AG04450 (cell line): ENCODE results near the gene FOXO6. TPM values are rescaled to one million over a fixed set of nuclear protein-coding genes. Genes with fewer than 3 reads are reported as not detected.

Source experiments
- CTCF ChIA-PET: fragments of 300-600, 350-600 bp; formaldehyde crosslinking; extraction: SDS; loops from one replicate; lab custom pipeline; 2022; ENCODE audit warnings: antibody characterized with exemption, inconsistent platforms; lab: Charles Lee
- POLR2A ChIA-PET: fragments of 350-600 bp; formaldehyde crosslinking; extraction: SDS; loops from one replicate; lab custom pipeline; 2021; ENCODE audit warnings: antibody characterized with exemption, inconsistent platforms; lab: Yijun Ruan, JAX
- DNase-seq: peaks from one replicate; pipeline ENCODE4 v3.0.0-alpha.2; 2011; ENCODE audit warnings: low read depth, low spot score
- H3K27ac ChIP-seq: one replicate; pipeline ENCODE4 v1.5.1; 2012; ENCODE audit warnings: low read depth, low read length, control low read depth
- H3K27me3 ChIP-seq: one replicate; pipeline ENCODE4 v1.6.0; 2012; ENCODE audit warnings: low read length; ENCODE audit not compliant: control insufficient read depth, insufficient read depth
- H3K4me3 ChIP-seq: 2 replicates; pipeline ENCODE4 v1.5.1; 2011; ENCODE audit warnings: mild to moderate bottlenecking, low read depth, low read length, control low read depth
- H3K9me3 ChIP-seq: 2 replicates; pipeline ENCODE4 v1.5.1; 2012; ENCODE audit warnings: low read length; ENCODE audit not compliant: control insufficient read depth, insufficient read depth
- CTCF ChIP-seq: IDR thresholded peaks from 2 replicates; pipeline ENCODE4 v1.5.1; 2011; ENCODE audit warnings: low read depth, low read length, control low read depth, inconsistent platforms
- polyA minus RNA-seq: library from RNA; depleted of rRNA, polyadenylated mRNA; stranded (reverse); fragments of >200 nt; gene quantifications from 2 replicates; pipeline ENCODE4 v1.2.3, GENCODE V29; 2011; rRNA and poly(A)+ RNA removed
- polyA plus RNA-seq: library from polyadenylated mRNA; depleted of rRNA; stranded (reverse); fragments of >200 nt; gene quantifications from 2 replicates; pipeline ENCODE4 v1.2.3, GENCODE V29; 2011; rRNA removed

The FOXO6 gene
- polyA plus RNA-seq (not detected in 2 replicates), polyA minus RNA-seq (not detected in 2 replicates)

GRCh38 chr1:41360786-41361494, at the start of gene FOXO6:
TSS of gene FOXO6 (plus strand) at chr1:41361434.
- ChIA-PET CTCF (interaction anchor here (0.6 to 1.9 kb wide), 11 partner anchors 9 to 864 kb away, joined by 3 to 11 read pairs (median 3); no protein-coding TSS in a partner anchor), POLR2A (no interaction called here)
- Histone ChIP-seq H3K27me3 (peaks cover 39% of the 10 kb centered on the region), H3K9me3 (no peaks in the 10 kb centered on the region), H3K27ac (no peak within 1 kb of the TSS), H3K4me3 (peak within 1 kb of the TSS; percentile 51)
- peak; percentile 15; the same call in 1 of the 2 replicates for TF ChIP-seq CTCF
- DNase-seq, result peak; percentile 82

GRCh38 chr1:41312991-41313645, 48.1 kb upstream of the FOXO6 start:
- CTCF ChIA-PET, result interaction anchor here (1.7 to 2.6 kb wide), 2 partner anchors 30 to 105 kb away, joined by 10 read pairs; no protein-coding TSS in a partner anchor
- H3K9me3 ChIP-seq, result no peaks in the 10 kb centered on the region; the same call in 1 of the 2 replicates
- H3K27me3 ChIP-seq, result peaks cover 8% of the 10 kb centered on the region
- H3K27ac ChIP-seq, result no peak overlapping the region
- POLR2A ChIA-PET, result no interaction called here
- no peak for DNase-seq
- TF ChIP-seq CTCF, result no peak
- no peak overlapping the region for H3K4me3 ChIP-seq

- no peak for DNase-seq
- Histone ChIP-seq H3K27ac (no peak overlapping the region), H3K9me3 (no peaks in the 10 kb centered on the region; the same call in 1 of the 2 replicates), H3K4me3 (no peak overlapping the region), H3K27me3 (peaks cover 8% of the 10 kb centered on the region)
- peak; percentile 43 for TF ChIP-seq CTCF
- ChIA-PET CTCF (interaction anchor here (1.7 to 2.6 kb wide), 3 partner anchors 31 to 104 kb away, joined by 8 to 10 read pairs (median 10); no protein-coding TSS in a partner anchor), POLR2A (no interaction called here)
These were observed 47.5 kb upstream of the FOXO6 start for GRCh38 chr1:41313661-41314131.

GRCh38 chr1:41314376-41315145, 46.7 kb upstream of the FOXO6 start:
- Histone ChIP-seq H3K4me3 (no peak overlapping the region), H3K27me3 (peaks cover 8% of the 10 kb centered on the region), H3K27ac (no peak overlapping the region), H3K9me3 (no peaks in the 10 kb centered on the region; the same call in 1 of the 2 replicates)
- no peak for TF ChIP-seq CTCF
- DNase-seq, result no peak
- ChIA-PET CTCF (interaction anchor here (0.8 to 2.6 kb wide), 4 partner anchors 32 to 202 kb away, joined by 3 to 10 read pairs (median 6); no protein-coding TSS in a partner anchor), POLR2A (interaction anchor here (0.7 to 0.8 kb wide), 2 partner anchors 311 to 351 kb away, joined by 3 read pairs; no protein-coding TSS in a partner anchor)
